RKO (cell line): Measurements from ENCODE around the gene HOXB13.

ENCODE experiments used
- DNase-seq: peaks from one replicate; pipeline ENCODE4 v3.0.0-alpha.2; 2016; ENCODE audit warnings: low spot score

Gene HOXB13

GRCh38 chr17:48704361-48705248 lies 23.9 kb downstream of the HOXB13 start:
- DNase-seq, result no peak

DNA sequence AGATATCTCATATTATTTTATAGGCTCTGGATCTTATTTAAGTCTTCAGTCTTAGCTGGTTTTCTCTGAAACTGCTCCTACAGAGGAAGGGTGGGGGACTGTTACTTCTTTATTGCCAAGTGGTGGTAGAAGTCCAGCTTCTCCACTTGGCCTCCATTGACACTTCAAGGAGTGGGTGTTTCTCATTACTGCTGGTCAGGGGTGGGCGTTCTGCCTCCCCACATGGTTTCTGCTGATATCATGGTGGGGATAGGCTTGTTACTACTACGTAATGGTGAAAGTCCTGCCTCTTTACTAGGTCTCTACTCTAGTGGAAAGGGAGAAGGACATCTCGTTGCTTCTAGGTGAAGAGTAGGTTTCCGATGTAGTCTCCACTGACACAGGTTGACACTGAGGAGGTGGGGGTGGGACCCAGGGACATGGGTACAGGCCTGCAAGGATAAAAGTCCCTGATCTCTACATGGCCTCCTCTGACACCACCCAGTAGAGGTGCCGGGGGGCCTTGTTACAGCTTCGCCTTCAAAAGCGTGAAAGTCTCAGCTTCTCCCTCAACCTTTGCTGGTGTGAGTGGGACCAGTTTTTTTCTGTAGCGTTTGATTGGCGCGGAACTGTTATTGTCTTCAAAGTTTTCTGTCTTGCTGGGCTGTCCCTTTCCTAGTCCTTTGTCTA lies 26.6 kb downstream of the HOXB13 start:
- DNase-seq, result no peak

- no peak for DNase-seq
These were observed 35.4 kb downstream of the HOXB13 start for GRCh38 chr17:48693178-48693577.

DNA sequence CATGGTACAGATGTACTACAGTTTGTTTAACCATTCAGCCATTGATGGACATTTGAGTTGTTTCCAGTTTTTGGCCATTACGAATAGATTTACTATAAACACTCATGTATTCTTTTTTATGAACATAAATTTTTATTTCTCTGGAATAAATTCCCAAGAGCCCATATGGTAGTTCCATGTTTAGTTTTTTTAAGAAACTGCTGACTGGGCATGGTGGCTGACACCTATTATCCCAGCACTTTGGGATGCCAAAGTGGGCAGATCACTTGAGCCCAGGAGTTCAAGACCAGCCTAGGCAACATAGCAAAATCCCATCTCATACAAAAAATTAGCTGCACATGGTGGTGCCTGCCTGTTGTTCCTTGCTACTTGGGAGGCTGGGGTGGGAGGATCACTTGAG lies 36.5 kb downstream of the HOXB13 start:
- no peak for DNase-seq

- DNase-seq, result no peak
These were observed 37.9 kb downstream of the HOXB13 start for GRCh38 chr17:48690655-48691054.

DNA sequence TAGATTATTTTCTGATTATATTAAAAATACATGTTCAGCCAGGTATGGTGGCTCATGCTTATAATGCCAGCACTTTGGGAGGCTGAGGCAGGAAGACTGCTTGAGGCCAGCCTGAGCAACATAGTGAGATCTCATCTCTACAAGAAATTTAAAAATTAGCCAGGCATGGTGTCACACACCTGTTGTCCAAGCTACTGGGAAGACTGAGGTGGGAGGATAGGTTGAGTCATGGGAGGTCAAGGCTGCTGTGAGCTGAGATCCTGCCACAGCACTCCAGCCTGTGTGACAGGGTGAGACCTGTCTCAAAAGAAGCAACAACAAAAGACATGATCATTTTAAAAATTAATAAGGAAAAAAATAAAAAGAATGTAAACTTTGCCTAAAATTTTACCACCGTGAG lies 46.9 kb downstream of the HOXB13 start:
- DNase-seq, result no peak

- no peak for DNase-seq
These were observed 49.0 kb downstream of the HOXB13 start for GRCh38 chr17:48679385-48680096.

DNA sequence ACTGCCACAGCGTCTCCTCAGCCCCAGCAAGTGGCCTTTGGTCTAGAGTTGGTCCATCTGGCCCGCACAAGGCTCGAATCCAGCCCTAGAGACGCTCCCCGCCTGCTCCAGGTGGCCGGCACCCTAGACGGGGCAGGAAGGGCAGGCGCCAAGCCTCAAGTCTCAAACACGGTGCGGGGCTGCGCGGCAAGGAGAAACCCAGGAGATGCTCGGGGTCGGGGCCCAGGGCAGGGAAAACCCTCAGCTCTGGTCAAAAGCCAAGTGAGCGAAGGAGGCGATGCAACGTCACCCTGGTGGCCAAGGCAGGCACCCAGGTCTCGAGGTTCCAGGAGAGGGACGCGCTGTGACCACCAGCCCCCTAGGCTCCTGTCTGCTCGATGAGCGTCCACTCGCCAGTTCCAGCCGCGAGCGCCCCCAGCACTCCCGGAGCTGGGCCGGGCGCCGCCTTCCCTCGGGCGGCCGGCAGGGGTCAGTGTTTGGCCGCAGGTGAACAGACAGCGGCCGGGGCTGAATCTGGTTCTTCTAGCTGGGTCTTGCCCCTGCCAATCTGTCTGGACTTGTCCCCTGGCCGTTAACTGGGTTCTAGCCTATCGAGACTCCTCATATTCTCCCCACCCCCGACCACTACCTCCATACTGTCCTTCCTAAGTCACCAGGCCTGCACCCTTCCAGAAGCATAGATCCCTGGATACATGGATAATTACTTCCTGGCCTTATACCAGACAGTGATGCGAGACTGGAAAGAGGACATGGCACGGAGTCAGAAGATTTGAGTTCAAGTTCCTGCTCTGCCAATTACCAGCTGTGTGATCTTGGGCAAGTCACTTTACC lies 50.2 kb downstream of the HOXB13 start:
- peak; percentile 27 for DNase-seq

GRCh38 chr17:48676963-48677558 lies 51.5 kb downstream of the HOXB13 start:
- no peak for DNase-seq
